Astrocyte (in vitro differentiated cells and primary cell): ENCODE measurements around the gene CCR5.

ENCODE experiments used
- CTCF ChIP-seq: IDR thresholded peaks from 2 replicates; pipeline ENCODE4 v1.5.1; 2011; ENCODE audit warnings: low read depth, mild to moderate bottlenecking, inconsistent platforms, low read length, moderate library complexity; ENCODE audit not compliant: insufficient read depth
- EZH2 ChIP-seq: IDR thresholded peaks from 2 replicates; pipeline ENCODE4 v1.6.1; 2012; ENCODE audit warnings: mild to moderate bottlenecking, low read length, inconsistent platforms; ENCODE audit not compliant: insufficient read depth

- no peak for TF ChIP-seq CTCF
- TF ChIP-seq EZH2 = no peak
Observed at GRCh38 chr3:46398186-46398955, 27.6 kb downstream of the CCR5 start.
